Right atrium auricular region (tissue), 2 donors: ENCODE results near the gene RASD1. TPM values are rescaled to one million over a fixed set of nuclear protein-coding genes. Genes with fewer than 3 reads are reported as not detected.
"Not testable (repeated sequence)": the region's sequence is repeated elsewhere in the genome, so short reads cannot be mapped to it uniquely, and the experiment has no call there.

Source experiments
- DNase-seq: peaks from one replicate; pipeline ENCODE4 v3.0.0-alpha.2; 2019; ENCODE audit warnings: low spot score
- H3K27ac ChIP-seq, 2 donors: fragments of 200-600 bp; sonication (generic); 1 replicate in 1 of 2; 2 replicates in 1 of 2; pipeline ENCODE4 v1.5.1; 2016 to 2019
- H3K27me3 ChIP-seq, 2 donors: fragments of 200-600 bp; sonication (generic); one replicate each; pipeline versions ENCODE4 v1.5.1 to v1.6.0; 2017 to 2019
- H3K36me3 ChIP-seq: fragments of 200-600 bp; sonication (generic); one replicate; pipeline ENCODE4 v1.5.1; 2016
- H3K4me1 ChIP-seq, 2 donors: fragments of 200-600 bp; sonication (generic); one replicate each; pipeline versions ENCODE4 v1.5.1 to v1.6.0; 2017 to 2019
- H3K4me3 ChIP-seq, 2 donors: fragments of 200-600 bp; sonication (generic); 1 replicate in 1 of 2; 2 replicates in 1 of 2; pipeline ENCODE4 v1.5.1; 2017 to 2019; ENCODE audit warnings: mild to moderate bottlenecking in 1 of 2, moderate library complexity in 1 of 2
- H3K9me3 ChIP-seq, 2 donors: fragments of 200-600 bp; sonication (generic); one replicate each; pipeline ENCODE4 v1.5.1; 2019
- total RNA-seq, 2 donors: library from RNA; depleted of rRNA; stranded (reverse); fragments of >200 nt; gene quantifications; one replicate each; pipeline ENCODE4 v1.1.0, GENCODE V29; 2016
- TF ChIP-seq, protein P1 (sequence below), 2 donors: fragments of 200-600 bp; sonication (generic); IDR thresholded peaks; one replicate each; pipeline ENCODE4 v1.5.1; 2019; ENCODE audit warnings: antibody characterized with exemption in 2 of 2

RASD1 gene
- total RNA-seq, 2 donors from 2014 or later: 37.9 to 131 TPM

DNA sequence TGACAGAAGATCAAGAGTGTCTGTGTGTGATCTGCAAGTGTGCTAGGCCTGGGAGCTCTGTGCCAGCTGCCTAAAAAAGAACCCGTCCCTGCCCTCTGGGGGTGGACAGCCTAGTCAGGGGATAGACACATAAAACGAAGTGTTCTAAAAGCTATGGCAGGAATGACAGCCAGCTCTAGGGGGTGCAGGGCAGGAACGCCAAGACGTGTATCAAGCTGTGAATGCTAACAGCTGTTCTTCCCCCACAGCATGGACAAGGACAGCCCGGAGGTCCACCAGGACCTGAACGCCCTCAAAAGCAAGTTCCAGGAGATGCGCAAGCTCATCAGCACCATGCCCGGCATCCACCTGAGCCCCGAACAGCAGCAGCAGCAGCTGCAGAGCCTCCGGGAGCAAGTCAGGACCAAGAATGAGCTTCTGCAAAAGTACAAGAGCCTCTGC, 5.1 kb downstream of the RASD1 start:
- Histone ChIP-seq H3K4me1 (peaks cover 0 to 37% of the 10 kb centered on the region in 2 donors), H3K9me3 (no peaks in the 10 kb centered on the region), H3K27ac (peak overlapping the region; percentile 95 to 96), H3K4me3 (no peak overlapping the region), H3K36me3 (peaks cover 36% of the 10 kb centered on the region), H3K27me3 (no peaks in the 10 kb centered on the region)
- DNase-seq: no peak
- TF ChIP-seq, protein P1, sequence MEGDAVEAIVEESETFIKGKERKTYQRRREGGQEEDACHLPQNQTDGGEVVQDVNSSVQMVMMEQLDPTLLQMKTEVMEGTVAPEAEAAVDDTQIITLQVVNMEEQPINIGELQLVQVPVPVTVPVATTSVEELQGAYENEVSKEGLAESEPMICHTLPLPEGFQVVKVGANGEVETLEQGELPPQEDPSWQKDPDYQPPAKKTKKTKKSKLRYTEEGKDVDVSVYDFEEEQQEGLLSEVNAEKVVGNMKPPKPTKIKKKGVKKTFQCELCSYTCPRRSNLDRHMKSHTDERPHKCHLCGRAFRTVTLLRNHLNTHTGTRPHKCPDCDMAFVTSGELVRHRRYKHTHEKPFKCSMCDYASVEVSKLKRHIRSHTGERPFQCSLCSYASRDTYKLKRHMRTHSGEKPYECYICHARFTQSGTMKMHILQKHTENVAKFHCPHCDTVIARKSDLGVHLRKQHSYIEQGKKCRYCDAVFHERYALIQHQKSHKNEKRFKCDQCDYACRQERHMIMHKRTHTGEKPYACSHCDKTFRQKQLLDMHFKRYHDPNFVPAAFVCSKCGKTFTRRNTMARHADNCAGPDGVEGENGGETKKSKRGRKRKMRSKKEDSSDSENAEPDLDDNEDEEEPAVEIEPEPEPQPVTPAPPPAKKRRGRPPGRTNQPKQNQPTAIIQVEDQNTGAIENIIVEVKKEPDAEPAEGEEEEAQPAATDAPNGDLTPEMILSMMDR (IDR thresholded peaks at IDR 0.05): no peak

DNA sequence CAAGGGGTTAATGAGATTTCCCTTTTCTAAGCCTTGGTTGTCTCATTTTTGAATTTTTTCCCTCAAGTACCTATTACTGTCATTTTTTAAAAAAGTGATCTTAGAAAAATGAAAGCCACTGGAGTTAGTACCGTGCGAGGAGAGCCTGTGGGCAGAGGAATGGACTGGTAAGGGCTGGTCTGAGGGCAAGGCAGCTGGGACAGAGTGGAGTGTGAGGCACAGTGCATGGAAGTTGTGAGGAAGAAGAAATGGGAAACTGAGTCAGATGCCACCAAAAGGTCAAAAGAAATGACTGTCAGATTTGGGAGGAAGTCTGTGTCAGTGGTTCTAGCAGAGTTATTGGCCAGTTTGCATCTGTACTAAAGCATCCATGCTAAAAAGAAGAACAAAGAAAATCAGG, 8.2 kb downstream of the RASD1 start:
- H3K9me3 ChIP-seq: no peaks in the 10 kb centered on the region
- TF ChIP-seq, protein P1 (IDR thresholded peaks at IDR 0.05): no peak
- peaks cover 36% of the 10 kb centered on the region for H3K36me3 ChIP-seq
- peaks cover 0 to 40% of the 10 kb centered on the region in 2 donors for H3K4me1 ChIP-seq
- H3K27ac ChIP-seq: peak overlapping the region in 1 of 2 donors; percentile 29
- H3K4me3 ChIP-seq: no peak overlapping the region
- no peak for DNase-seq
- H3K27me3 ChIP-seq: no peaks in the 10 kb centered on the region

GRCh38 chr17:17486416-17486815, 9.8 kb downstream of the RASD1 start:
- H3K27me3 ChIP-seq, H3K9me3 ChIP-seq, H3K4me3 ChIP-seq, DNase-seq: not testable (repeated sequence)
- peaks cover 20% of the 10 kb centered on the region for H3K36me3 ChIP-seq
- peaks cover 0 to 31% of the 10 kb centered on the region in 2 donors for H3K4me1 ChIP-seq
- H3K27ac ChIP-seq: peak overlapping the region; percentile 73 to 78

GRCh38 chr17:17485420-17485819, 10.8 kb downstream of the RASD1 start:
- Histone ChIP-seq H3K36me3 (peaks cover 16% of the 10 kb centered on the region), H3K4me1 (peaks cover 0 to 38% of the 10 kb centered on the region in 2 donors), H3K27ac (peak overlapping the region; percentile 73 to 78), H3K27me3 (no peaks in the 10 kb centered on the region), H3K9me3 (no peaks in the 10 kb centered on the region), H3K4me3 (no peak overlapping the region)
- TF ChIP-seq, protein P1 (IDR thresholded peaks at IDR 0.05): no peak
- no peak for DNase-seq

GRCh38 chr17:17484451-17484899, 11.7 kb downstream of the RASD1 start:
- H3K36me3 ChIP-seq: peaks cover 16% of the 10 kb centered on the region
- no peaks in the 10 kb centered on the region for H3K9me3 ChIP-seq
- H3K4me3 ChIP-seq: no peak overlapping the region
- H3K4me1 ChIP-seq: peaks cover 0 to 46% of the 10 kb centered on the region in 2 donors
- H3K27me3 ChIP-seq: no peaks in the 10 kb centered on the region
- H3K27ac ChIP-seq: peak overlapping the region; percentile 73 to 78
- TF ChIP-seq, protein P1 (IDR thresholded peaks at IDR 0.05): peak in 1 of 2 donors; percentile 28
- no peak for DNase-seq

DNA sequence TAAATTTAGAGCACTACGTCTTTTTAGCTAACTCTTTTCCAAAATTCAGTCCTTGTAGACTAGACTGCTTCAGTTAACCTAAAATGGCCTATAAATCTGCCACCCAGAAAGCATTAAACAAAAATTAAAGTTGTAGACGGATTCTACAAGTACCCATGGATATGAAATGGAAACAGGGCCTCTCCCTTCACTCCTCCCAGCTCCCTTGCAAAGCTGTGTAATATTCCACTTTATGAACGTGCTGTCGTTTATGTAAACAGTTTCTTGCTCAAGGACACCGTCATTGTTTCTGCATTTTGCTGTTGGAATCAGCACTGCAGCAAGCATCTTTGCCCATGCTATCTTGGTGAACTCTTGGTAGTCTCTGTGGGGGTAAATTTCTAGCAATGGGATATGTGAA, 14.3 kb downstream of the RASD1 start:
- H3K27ac ChIP-seq: peak overlapping the region; percentile 42 to 84
- peaks cover 0 to 66% of the 10 kb centered on the region in 2 donors for H3K4me1 ChIP-seq
- no peak for DNase-seq
- no peaks in the 10 kb centered on the region for H3K9me3 ChIP-seq
- no peaks in the 10 kb centered on the region for H3K36me3 ChIP-seq
- TF ChIP-seq, protein P1 (IDR thresholded peaks at IDR 0.05): no peak
- no peak overlapping the region for H3K4me3 ChIP-seq
- H3K27me3 ChIP-seq: no peaks in the 10 kb centered on the region
